ENCODE measurements around the gene TGM5. TPM values are rescaled to one million over a fixed set of nuclear protein-coding genes. Genes with fewer than 3 reads are reported as not detected.

Gene TGM5
- total and polyA plus RNA-seq, 2 donors (not counting 1 experiment from before 2014, with no cell fraction given), result 0.42 TPM; not detected in 1

DNA sequence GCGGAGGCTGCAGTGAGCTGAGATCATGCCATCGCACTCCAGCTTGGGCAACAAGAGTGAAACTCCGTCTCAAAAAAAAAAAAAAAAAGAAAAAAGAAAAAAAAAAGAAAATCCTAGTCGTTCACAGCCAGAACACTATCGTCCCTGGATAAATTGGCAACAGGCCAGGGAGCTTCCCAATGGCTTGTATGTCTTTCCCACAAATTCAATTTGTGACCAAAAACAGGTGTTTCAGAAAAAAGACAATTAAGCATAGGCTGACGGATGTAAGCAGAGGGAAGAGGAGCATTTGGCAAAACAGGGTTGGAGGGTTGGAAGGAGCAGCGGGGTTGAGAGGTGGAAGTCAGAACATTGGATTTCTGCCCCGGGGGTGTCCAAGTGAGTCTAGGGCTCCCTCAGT is 54.4 kb downstream of the TGM5 start:
- intact Hi-C loops (cut with micrococcal nuclease), result no loop called here
- Histone ChIP-seq H3K9me3 (ENCODE audit: control extremely low read depth in 1 of 3, control insufficient read depth in 2 of 3, insufficient read depth in 1 of 3, low read length in 2 of 3) (no peaks in the 10 kb centered on the region), H3K4me2 (replicated peaks; ENCODE audit: low read depth, low read length, poor library complexity, severe bottlenecking) (no peak overlapping the region), H4K20me1 (ENCODE audit: control insufficient read depth, insufficient read depth, low read length, poor library complexity, severe bottlenecking) (no peaks in the 10 kb centered on the region), H3K4me3 (ENCODE audit: control extremely low read depth in 1 of 5, extremely low read depth in 1 of 5, insufficient read depth in 1 of 5, low read depth in 2 of 5, low read length in 4 of 5) (no peak overlapping the region), H3K9ac (ENCODE audit: low read length) (no peak overlapping the region), H3K36me3 (replicated peaks in 1 of 2; ENCODE audit: control extremely low read depth in 1 of 2, control insufficient read depth in 1 of 2, extremely low read depth in 1 of 2, insufficient read depth in 2 of 2, low read length in 1 of 2) (no peaks in the 10 kb centered on the region), H3K27me3 (replicated peaks in 1 of 4; ENCODE audit: control extremely low read depth in 1 of 4, control insufficient read depth in 3 of 4, insufficient read depth in 4 of 4, low read length in 3 of 4) (peaks cover 0 to 11% (median 0%) of the 10 kb centered on the region in 4 experiments), H2AFZ (ENCODE audit: insufficient read depth, low read depth, low read length, poor library complexity, severe bottlenecking) (no peak overlapping the region), H3K79me2 (ENCODE audit: control insufficient read depth, insufficient read depth, low read length) (no peaks in the 10 kb centered on the region), H3K4me1 (ENCODE audit: control insufficient read depth in 2 of 2, insufficient read depth in 2 of 2, low read length in 2 of 2) (no peaks in the 10 kb centered on the region), H3K27ac (ENCODE audit: low read length in 2 of 2) (no peak overlapping the region)
- TF ChIP-seq EZH2 (IDR thresholded peaks at IDR 0.05; ENCODE audit: borderline replicate concordance, insufficient read depth, low read depth, low read length, poor library complexity, severe bottlenecking), result no peak
- ATAC-seq (ENCODE audit: low read depth) (no peak), DNase-seq (no peak)
- ChIA-PET POLR2A (no interaction called here), CTCF (interaction anchor here (1.2 to 3.8 kb wide), 3 partner anchors 8 to 73 kb away, joined by 3 to 24 read pairs (median 8); no protein-coding TSS in a partner anchor)
- Mint-ChIP-seq H3K27me3 (peaks cover 20% of the 10 kb centered on the region), H3K4me3 (no peak overlapping the region), H3K4me1 (no peaks in the 10 kb centered on the region), H3K9me3 (ENCODE audit: insufficient read depth) (peaks cover 2% of the 10 kb centered on the region), H3K27ac (no peak overlapping the region)
- 100% methylated on average over 3 of the region's 8 CpGs for WGBS (ENCODE audit: insufficient coverage)

DNA sequence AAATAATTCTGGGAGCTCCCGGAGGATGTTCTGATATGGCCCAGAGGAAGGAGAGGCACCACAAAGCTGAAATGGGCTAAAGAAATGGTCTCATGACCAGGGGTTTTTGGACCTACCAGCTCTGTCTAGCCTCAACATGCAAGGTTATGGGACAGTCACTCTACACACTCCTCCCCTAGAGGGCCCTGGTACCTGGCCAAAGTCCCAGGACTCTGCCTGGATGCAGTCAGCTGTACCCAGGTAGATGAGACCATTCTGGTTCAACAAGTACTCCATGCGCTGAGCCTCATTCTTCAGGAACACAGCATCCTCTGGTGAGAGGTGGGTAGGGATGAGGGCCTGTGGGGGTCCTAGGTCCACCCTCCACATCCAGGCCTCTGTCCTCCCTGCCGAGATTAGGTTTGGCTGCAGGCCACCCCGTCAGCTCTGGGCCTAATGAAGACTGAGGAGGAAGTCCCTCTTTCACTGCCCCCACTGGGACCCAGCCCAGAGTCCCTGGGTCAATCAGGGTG is 55.4 kb downstream of the TGM5 start:
- POLR2A ChIA-PET, result interaction anchor here (0.6 kb wide), 1 partner anchor 93 kb away, joined by 3 read pairs; no protein-coding TSS in a partner anchor
- Histone ChIP-seq H3K4me3 (ENCODE audit: control extremely low read depth in 1 of 5, extremely low read depth in 1 of 5, insufficient read depth in 1 of 5, low read depth in 2 of 5, low read length in 4 of 5) (no peak overlapping the region), H3K9ac (ENCODE audit: low read length) (no peak overlapping the region), H3K9me3 (ENCODE audit: control extremely low read depth in 1 of 3, control insufficient read depth in 2 of 3, insufficient read depth in 1 of 3, low read length in 2 of 3) (no peaks in the 10 kb centered on the region), H3K27me3 (replicated peaks in 1 of 4; ENCODE audit: control extremely low read depth in 1 of 4, control insufficient read depth in 3 of 4, insufficient read depth in 4 of 4, low read length in 3 of 4) (peaks cover 0 to 11% (median 0%) of the 10 kb centered on the region in 4 experiments), H3K4me2 (replicated peaks; ENCODE audit: low read depth, low read length, poor library complexity, severe bottlenecking) (no peak overlapping the region), H3K27ac (ENCODE audit: low read length in 2 of 2) (no peak overlapping the region), H3K4me1 (ENCODE audit: control insufficient read depth in 2 of 2, insufficient read depth in 2 of 2, low read length in 2 of 2) (no peaks in the 10 kb centered on the region), H4K20me1 (ENCODE audit: control insufficient read depth, insufficient read depth, low read length, poor library complexity, severe bottlenecking) (no peaks in the 10 kb centered on the region), H3K79me2 (ENCODE audit: control insufficient read depth, insufficient read depth, low read length) (no peaks in the 10 kb centered on the region), H3K36me3 (replicated peaks in 1 of 2; ENCODE audit: control extremely low read depth in 1 of 2, control insufficient read depth in 1 of 2, extremely low read depth in 1 of 2, insufficient read depth in 2 of 2, low read length in 1 of 2) (no peaks in the 10 kb centered on the region), H2AFZ (ENCODE audit: insufficient read depth, low read depth, low read length, poor library complexity, severe bottlenecking) (no peak overlapping the region)
- TF ChIP-seq EZH2 (IDR thresholded peaks at IDR 0.05; ENCODE audit: borderline replicate concordance, insufficient read depth, low read depth, low read length, poor library complexity, severe bottlenecking), result no peak
- TF ChIP-seq, protein P1, sequence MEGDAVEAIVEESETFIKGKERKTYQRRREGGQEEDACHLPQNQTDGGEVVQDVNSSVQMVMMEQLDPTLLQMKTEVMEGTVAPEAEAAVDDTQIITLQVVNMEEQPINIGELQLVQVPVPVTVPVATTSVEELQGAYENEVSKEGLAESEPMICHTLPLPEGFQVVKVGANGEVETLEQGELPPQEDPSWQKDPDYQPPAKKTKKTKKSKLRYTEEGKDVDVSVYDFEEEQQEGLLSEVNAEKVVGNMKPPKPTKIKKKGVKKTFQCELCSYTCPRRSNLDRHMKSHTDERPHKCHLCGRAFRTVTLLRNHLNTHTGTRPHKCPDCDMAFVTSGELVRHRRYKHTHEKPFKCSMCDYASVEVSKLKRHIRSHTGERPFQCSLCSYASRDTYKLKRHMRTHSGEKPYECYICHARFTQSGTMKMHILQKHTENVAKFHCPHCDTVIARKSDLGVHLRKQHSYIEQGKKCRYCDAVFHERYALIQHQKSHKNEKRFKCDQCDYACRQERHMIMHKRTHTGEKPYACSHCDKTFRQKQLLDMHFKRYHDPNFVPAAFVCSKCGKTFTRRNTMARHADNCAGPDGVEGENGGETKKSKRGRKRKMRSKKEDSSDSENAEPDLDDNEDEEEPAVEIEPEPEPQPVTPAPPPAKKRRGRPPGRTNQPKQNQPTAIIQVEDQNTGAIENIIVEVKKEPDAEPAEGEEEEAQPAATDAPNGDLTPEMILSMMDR (IDR thresholded peaks at IDR 0.05), result no peak
- H3K4me1 Mint-ChIP-seq, result no peaks in the 10 kb centered on the region
- CTCF ChIA-PET, result interaction anchor here (3.8 kb wide), 1 partner anchor 15 kb away, joined by 24 read pairs; no protein-coding TSS in a partner anchor
- H3K4me3 Mint-ChIP-seq, result no peak overlapping the region
- DNase-seq, result no peak
- no peak overlapping the region for H3K27ac Mint-ChIP-seq
- 90% methylated on average over 2 of the region's 4 CpGs for WGBS (ENCODE audit: insufficient coverage)
- no peak for ATAC-seq (ENCODE audit: low read depth)
- no peaks in the 10 kb centered on the region for H3K9me3 Mint-ChIP-seq (ENCODE audit: insufficient read depth)
- peaks cover 20% of the 10 kb centered on the region for H3K27me3 Mint-ChIP-seq
- intact Hi-C loops (cut with micrococcal nuclease), result no loop called here
